Activated naive CD4-positive, alpha-beta T cell treated with Interleukin-2 at 50 U/mL for 16 hours (primary cell): ENCODE data around the gene INAVA.

ENCODE experiments used
- DNase-seq: peaks from one replicate; pipeline ENCODE4 v3.0.0-alpha.2; 2020

Gene INAVA

GRCh38 chr1:200877839-200878551 is 16.7 kb upstream of the INAVA start:
- peak; percentile 73 for DNase-seq

- DNase-seq: peak; percentile 38
These were observed 14.5 kb upstream of the INAVA start for GRCh38 chr1:200880212-200880611.

GRCh38 chr1:200883118-200883517 is 11.6 kb upstream of the INAVA start:
- DNase-seq: peak; percentile 1

GRCh38 chr1:200885623-200886402 is 8.9 kb upstream of the INAVA start:
- DNase-seq: no peak

DNA sequence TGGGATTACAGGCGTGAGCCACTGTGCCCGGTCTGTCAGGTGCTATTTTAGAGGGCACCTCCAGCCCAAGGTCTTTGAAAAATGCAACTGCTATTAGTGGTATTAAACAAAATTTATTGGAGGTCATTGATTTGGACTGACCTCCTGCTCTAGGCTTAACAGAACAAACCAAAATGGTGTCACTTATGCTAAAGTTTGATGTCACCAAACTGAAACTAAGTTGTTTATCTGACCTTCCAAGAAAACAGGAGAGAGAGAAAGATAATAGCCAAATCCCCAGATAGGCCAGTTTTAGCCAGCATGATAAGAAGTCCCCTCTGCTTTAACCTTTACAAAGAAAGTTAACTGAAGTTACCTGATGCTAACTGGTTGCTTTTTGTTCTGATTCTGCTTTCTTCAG is 8.1 kb upstream of the INAVA start:
- DNase-seq: no peak

DNA sequence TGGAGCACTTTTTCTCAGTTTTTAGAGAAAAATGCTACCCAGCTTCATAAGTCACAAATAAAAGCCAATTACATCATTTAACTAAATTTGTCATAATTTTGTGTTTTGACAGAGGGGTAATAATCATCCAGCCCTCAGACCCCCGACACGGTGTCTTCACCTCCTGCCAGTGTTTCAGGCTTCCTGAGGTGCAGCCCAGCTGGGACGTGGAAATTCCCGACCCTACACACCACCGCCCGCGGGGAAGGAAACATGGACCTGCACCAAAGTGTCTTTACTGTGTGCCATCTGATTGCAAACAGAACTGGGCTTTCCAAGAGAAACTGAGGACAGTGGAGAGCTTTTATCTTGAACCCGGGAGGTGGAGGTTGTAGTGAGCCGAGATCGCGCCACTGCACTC is 7.7 kb upstream of the INAVA start:
- DNase-seq: no peak

DNA sequence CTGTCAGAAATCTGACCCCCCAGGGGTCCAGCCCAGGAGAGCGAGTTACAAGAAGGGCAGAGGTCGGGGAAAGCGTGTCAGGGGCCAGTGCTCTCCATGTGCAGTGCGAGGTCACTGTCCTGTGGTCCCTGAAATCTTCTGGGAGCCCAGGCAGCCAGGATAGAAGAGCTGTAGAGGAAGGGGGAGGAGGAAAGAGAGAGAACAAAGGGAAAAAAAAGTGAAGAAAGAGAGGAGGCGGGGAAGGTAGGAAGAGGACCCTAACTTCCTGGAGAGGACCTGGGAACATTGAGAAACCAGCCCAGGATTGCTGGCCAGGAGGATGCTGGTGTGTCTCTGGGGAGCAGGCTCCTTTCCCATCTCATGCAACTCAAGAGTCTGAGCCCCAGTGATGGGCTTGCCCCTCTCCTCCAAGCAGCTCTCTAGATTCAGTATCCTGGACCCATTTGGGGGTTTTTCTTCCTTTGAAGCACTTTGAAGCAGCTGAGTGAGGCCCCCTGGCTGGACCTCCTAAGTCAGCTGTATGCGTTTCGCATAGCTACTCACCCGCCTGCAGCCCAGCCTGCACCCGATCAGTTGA is 6.8 kb upstream of the INAVA start:
- no peak for DNase-seq

GRCh38 chr1:200888349-200888838 is 6.3 kb upstream of the INAVA start:
- peak; percentile 69 for DNase-seq

GRCh38 chr1:200889571-200889970 is 5.1 kb upstream of the INAVA start:
- DNase-seq: peak; percentile 40

DNA sequence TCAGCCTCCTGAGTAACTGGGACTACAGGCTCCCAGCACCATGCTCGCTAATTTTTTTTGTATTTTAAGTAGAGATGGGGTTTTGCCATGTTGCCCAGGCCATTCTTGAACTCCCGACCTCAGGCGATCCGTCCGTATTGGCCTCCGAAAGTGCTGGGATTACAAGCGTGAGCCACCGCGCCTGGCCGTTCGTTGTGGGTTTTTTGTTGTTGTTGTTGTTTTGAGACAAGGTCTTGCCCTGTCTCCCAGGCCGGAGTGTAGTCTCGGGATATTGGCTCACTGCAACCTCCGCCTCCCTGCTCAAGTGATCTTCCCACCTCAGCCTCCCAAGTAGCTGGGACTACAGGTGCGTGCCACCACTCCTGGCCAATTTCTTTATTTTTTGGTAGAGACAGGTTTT is 4.7 kb upstream of the INAVA start:
- no peak for DNase-seq

DNA sequence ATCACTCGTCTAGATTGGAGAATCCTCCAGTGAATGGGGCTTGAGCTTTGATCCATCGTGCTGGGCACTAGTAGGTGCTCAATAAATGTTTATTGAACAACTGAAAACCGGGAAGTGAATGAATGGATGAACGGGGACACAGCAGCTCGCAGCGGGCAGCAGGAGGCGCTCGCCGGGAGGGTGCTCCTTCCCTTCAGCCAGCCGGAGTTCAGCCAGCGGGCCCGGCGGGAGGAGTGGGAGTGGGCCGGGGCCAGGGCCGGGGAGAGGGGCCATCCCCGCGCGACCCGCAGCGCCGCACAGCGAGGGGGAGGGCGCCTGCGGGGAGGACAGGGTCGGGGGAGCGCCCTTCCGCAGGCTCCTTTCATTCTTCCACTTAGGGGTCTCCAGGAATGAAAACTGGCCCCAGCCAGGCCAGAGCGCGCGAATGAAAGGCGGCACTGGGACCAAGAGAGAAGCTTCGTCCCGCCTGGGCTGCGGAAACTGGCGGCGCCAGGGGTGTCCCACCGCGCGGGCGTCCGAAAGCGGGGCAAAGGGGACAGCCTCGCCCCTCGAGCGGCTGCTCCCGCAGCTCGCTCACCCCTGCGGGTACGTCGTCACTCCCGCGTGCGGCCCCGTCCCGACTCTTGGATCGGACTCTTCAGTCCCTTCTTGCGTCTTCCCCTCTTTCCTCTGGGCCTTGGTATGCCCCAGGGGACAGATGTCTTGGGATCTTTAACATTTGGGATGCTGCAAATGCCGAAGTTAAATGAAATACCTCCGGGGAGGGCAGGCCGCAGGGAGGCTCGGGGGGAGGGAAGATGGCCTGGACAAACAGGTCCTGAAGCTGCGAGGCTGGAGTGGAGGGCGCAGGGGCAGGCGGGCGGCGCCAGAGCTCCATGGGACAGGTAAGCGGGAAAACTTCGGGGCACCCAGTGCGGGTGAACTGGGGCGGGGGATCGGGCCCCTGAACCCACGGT is 3.6 kb upstream of the INAVA start:
- peak; percentile 25 for DNase-seq

DNA sequence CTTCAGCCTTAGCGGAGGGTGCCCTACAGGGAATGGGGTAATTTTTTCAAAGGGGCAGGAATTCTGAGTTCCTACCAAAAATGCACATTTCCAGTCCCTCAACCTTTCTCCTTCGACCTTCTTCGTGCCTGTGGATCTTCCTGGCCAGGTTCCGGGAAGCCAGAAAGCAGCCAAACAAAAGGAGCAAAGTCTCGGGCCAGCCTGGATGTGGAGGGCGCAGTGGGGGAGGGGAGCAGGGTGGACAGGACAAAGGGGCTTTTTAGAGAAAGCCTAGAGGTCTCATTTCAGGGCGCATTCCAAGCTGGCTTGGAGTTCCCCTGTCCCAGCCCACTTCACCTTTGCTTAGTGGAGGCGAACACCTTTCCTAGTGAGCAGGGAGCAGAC is 2.9 kb upstream of the INAVA start:
- no peak for DNase-seq

DNA sequence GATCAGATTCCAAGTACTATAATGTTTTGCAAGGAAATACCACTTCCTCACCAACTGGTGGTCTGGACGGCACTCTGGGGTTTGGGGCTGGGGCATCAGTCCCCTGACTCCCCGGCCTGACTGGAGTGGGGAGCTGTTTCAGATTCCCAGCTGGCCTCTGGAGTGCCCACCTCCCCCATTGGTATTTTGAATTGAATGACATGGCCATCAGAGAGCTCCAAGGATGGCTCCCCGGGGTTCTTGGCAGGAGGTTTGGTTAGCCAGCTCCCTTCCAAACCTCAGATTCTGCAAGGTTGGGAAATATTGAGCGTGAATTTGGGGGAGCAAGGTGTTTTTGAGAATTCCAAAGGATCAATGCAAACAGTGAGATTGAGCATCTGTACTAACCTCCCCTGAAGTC is 2.2 kb upstream of the INAVA start:
- no peak for DNase-seq

- no peak for DNase-seq
These were observed 1.7 kb upstream of the INAVA start for GRCh38 chr1:200892958-200893357.

DNA sequence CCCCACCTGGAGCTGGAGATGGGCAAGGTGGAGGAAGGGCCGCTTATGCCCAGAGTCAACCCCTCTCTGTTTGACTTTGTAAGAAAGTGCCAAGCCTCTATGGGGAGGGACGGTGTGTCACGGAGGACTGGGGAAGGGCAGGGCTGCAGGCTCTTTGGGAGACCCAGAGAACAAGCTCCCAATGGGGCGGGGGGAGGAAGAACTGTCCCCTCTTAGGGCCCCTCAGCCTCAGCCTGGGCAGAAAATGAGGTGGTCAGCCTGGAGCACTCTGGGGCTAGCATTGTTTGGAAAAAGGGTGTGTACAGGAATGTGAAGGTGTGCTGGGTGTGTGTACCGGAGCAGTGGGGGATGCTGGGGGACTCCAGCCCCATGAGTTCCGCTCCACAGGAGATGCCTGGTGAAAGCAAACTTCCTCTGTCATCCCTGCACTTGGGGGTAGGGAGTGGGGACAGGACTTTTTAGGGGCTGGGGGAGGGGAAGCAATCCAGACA is 1.2 kb upstream of the INAVA start:
- DNase-seq: no peak

DNA sequence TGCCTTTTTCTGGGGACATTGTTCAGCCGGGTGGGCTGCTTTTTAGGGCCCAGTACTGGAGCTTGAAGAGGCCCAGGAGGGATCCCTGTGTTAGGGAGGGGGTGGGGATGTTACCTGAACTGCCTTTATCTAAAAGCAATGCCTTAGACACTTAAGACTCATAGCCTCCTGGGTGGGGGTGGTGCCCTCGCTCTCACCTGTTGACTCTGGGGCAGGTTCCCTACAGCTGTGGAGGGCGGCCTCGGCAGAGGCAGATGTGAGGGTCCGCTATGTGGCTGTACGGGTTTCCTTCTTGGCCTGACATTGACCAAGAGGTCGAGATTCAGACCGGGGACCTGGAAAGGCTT is 716 bp downstream of the INAVA start:
- no peak for DNase-seq

DNA sequence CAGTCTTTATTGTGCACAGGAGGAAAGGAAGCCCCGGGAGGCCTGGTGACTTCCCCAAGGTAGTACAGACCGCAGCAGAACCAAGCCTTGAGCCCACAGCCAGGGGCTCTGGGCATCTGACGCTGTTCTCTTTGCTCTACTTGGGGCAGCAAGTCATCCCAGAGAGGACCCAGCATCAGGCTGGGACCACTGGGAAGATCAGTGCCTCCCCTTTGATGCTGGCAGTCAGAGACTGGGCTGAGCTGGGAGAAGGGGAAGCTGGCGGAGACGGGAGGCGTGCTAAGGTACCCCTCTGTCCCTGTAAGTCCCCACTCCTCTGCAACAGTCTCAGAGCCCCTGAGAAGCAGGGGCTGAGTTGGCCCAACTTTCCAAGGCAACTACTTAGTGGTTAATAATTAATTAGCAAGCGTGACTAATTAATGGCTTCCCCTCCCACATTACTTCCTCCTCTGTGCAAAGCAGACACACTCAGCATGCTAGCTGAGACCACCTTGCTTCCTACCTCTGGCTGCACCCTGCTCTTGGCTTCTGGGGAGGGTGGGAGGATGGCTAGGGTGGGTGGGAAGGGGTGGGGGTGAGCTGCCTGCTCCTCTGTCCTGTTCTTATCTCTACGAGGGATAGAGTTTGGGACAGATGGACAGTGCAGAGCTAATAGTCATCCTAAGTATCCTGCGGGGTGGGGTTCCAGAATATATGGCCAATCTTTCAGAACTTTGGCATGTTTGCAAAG is 1.3 kb downstream of the INAVA start:
- DNase-seq: no peak

GRCh38 chr1:200896531-200897196 is 2.0 kb downstream of the INAVA start:
- DNase-seq: no peak

GRCh38 chr1:200897259-200897658 is 2.6 kb downstream of the INAVA start:
- no peak for DNase-seq

GRCh38 chr1:200899015-200899386 is 4.3 kb downstream of the INAVA start:
- DNase-seq: no peak

GRCh38 chr1:200899451-200899915 is 4.8 kb downstream of the INAVA start:
- no peak for DNase-seq
